ENCODE measurements around the gene MLLT10. TPM values are rescaled to one million over a fixed set of nuclear protein-coding genes. Genes with fewer than 3 reads are reported as not detected.

MLLT10 gene
- total RNA-seq, 1 donor from 2014 or later: 43.9 TPM

- Mint-ChIP-seq H3K4me3 (ENCODE audit: unreplicated experiment) (no peak overlapping the region), H3K4me1 (ENCODE audit: unreplicated experiment) (peaks cover 10% of the 10 kb centered on the region), H3K36me3 (ENCODE audit: unreplicated experiment) (peaks cover 17% of the 10 kb centered on the region)
Measured at GRCh38 chr10:21650353-21650752, 116.3 kb downstream of the MLLT10 start.

DNA sequence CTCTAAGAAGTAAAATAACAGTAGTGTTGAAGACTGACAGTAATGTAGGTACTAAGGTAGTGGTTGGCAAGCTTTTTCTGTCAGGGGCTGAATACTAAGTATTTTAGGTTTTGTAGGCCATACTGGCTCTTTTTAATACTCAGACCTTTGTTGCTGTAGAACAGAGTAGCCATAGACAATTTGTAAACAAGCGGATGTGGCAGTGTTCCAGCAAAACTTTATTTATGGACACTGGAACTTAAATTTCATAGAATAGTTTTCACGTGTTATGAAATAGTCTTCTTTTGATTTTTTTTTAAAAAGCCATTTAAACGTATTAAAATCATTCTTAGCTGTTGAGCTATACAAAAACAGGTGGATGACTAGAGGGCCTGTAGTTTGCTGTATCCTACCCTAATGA is 121.2 kb downstream of the MLLT10 start:
- no peak for TF ChIP-seq CTCF (IDR thresholded peaks at IDR 0.05)
- no peak for DNase-seq (ENCODE audit: extremely low spot score, unreplicated experiment)
- Mint-ChIP-seq H3K4me1 (ENCODE audit: unreplicated experiment) (no peaks in the 10 kb centered on the region), H3K27me3 (ENCODE audit: unreplicated experiment) (no peaks in the 10 kb centered on the region), H3K36me3 (ENCODE audit: unreplicated experiment) (no peaks in the 10 kb centered on the region), H3K9me3 (ENCODE audit: unreplicated experiment) (no peaks in the 10 kb centered on the region), H3K27ac (ENCODE audit: unreplicated experiment) (no peak overlapping the region), H3K4me3 (ENCODE audit: unreplicated experiment) (no peak overlapping the region)

More at GRCh38 chr10:21650353-21650752, 116.3 kb downstream of the MLLT10 start:
- H3K27me3 Mint-ChIP-seq (ENCODE audit: unreplicated experiment): no peaks in the 10 kb centered on the region
- no peak overlapping the region for H3K27ac Mint-ChIP-seq (ENCODE audit: unreplicated experiment)
- no peak for DNase-seq (ENCODE audit: extremely low spot score, unreplicated experiment)
- H3K9me3 Mint-ChIP-seq (ENCODE audit: unreplicated experiment): no peaks in the 10 kb centered on the region
- no peak for TF ChIP-seq CTCF (IDR thresholded peaks at IDR 0.05)

GRCh38 chr10:21655687-21656086 is 121.7 kb downstream of the MLLT10 start:
- H3K4me1 Mint-ChIP-seq (ENCODE audit: unreplicated experiment): no peaks in the 10 kb centered on the region
- TF ChIP-seq CTCF (IDR thresholded peaks at IDR 0.05): no peak
- no peak overlapping the region for H3K4me3 Mint-ChIP-seq (ENCODE audit: unreplicated experiment)
- no peak overlapping the region for H3K27ac Mint-ChIP-seq (ENCODE audit: unreplicated experiment)
- no peaks in the 10 kb centered on the region for H3K9me3 Mint-ChIP-seq (ENCODE audit: unreplicated experiment)
- DNase-seq (ENCODE audit: extremely low spot score, unreplicated experiment): no peak
- H3K27me3 Mint-ChIP-seq (ENCODE audit: unreplicated experiment): no peaks in the 10 kb centered on the region
- H3K36me3 Mint-ChIP-seq (ENCODE audit: unreplicated experiment): no peaks in the 10 kb centered on the region

GRCh38 chr10:21661087-21661486 is 127.1 kb downstream of the MLLT10 start:
- no peaks in the 10 kb centered on the region for H3K9me3 Mint-ChIP-seq (ENCODE audit: unreplicated experiment)
- peaks cover 14% of the 10 kb centered on the region for H3K4me1 Mint-ChIP-seq (ENCODE audit: unreplicated experiment)
- no peak for DNase-seq (ENCODE audit: extremely low spot score, unreplicated experiment)
- no peaks in the 10 kb centered on the region for H3K27me3 Mint-ChIP-seq (ENCODE audit: unreplicated experiment)
- H3K4me3 Mint-ChIP-seq (ENCODE audit: unreplicated experiment): no peak overlapping the region
- no peak for TF ChIP-seq CTCF (IDR thresholded peaks at IDR 0.05)
- H3K27ac Mint-ChIP-seq (ENCODE audit: unreplicated experiment): no peak overlapping the region
- peaks cover 3% of the 10 kb centered on the region for H3K36me3 Mint-ChIP-seq (ENCODE audit: unreplicated experiment)

- no peak overlapping the region for H3K27ac Mint-ChIP-seq (ENCODE audit: unreplicated experiment)
- H3K4me1 Mint-ChIP-seq (ENCODE audit: unreplicated experiment): peaks cover 18% of the 10 kb centered on the region
- no peaks in the 10 kb centered on the region for H3K9me3 Mint-ChIP-seq (ENCODE audit: unreplicated experiment)
- no peak for DNase-seq (ENCODE audit: extremely low spot score, unreplicated experiment)
- no peaks in the 10 kb centered on the region for H3K27me3 Mint-ChIP-seq (ENCODE audit: unreplicated experiment)
- H3K36me3 Mint-ChIP-seq (ENCODE audit: unreplicated experiment): peaks cover 5% of the 10 kb centered on the region
- H3K4me3 Mint-ChIP-seq (ENCODE audit: unreplicated experiment): no peak overlapping the region
- TF ChIP-seq CTCF (IDR thresholded peaks at IDR 0.05): no peak
Measured at GRCh38 chr10:21661935-21662334, 127.9 kb downstream of the MLLT10 start.

Measured in osteocyte (in vitro differentiated cells).